Right lobe of liver (tissue), 6 donors: Measurements from ENCODE around the gene HYAL1. TPM values are rescaled to one million over a fixed set of nuclear protein-coding genes. Genes with fewer than 3 reads are reported as not detected.

ENCODE experiments used
- ATAC-seq, 4 donors: fragments of 200-7000 bp; cut with Tn5 transposase; one replicate each; pipeline ENCODE4 v1.9.1; 2020; ENCODE audit warnings: mild to moderate bottlenecking in 4 of 4, moderate library complexity in 4 of 4
- DNase-seq, 3 donors: peaks; one replicate each; pipeline ENCODE4 v3.0.0-alpha.2; 2020
- H3K27ac ChIP-seq, 3 donors: fragments of 200-600 bp; one replicate each; pipeline ENCODE4 v1.8.0; 2022
- H3K27me3 ChIP-seq, 2 donors: fragments of 200-600 bp; one replicate each; pipeline ENCODE4 v1.8.0; 2022
- H3K36me3 ChIP-seq, 4 donors: fragments of 200-600 bp; sonication (generic) in 1 of 4; one replicate each; pipeline versions ENCODE4 v1.5.1 to v1.8.0; 2017 to 2022; ENCODE audit warnings: control low read depth in 1 of 4
- H3K4me1 ChIP-seq, 4 donors: fragments of 200-600 bp; sonication (generic) in 1 of 4; one replicate each; pipeline versions ENCODE4 v1.5.1 to v1.8.0; 2017 to 2022; ENCODE audit warnings: control low read depth in 1 of 4
- H3K4me3 ChIP-seq, 3 donors: fragments of 200-600 bp; one replicate each; pipeline ENCODE4 v1.8.0; 2022
- H3K9me3 ChIP-seq, 4 donors: fragments of 200-600 bp; sonication (generic) in 1 of 4; one replicate each; pipeline versions ENCODE4 v1.5.1 to v1.8.0; 2017 to 2022; ENCODE audit warnings: control low read depth in 1 of 4
- CTCF ChIP-seq, 4 donors: fragments of 200-600 bp in 3 of 4; fragments of 450-650 bp in 1 of 4; IDR thresholded peaks; one replicate each; pipeline versions ENCODE4 v1.5.1 to v1.8.0; 2016 to 2022; ENCODE audit warnings: antibody characterized with exemption in 4 of 4, mild to moderate bottlenecking in 2 of 4
- POLR2A ChIP-seq: fragments of 450-650 bp; IDR thresholded peaks from one replicate; pipeline ENCODE4 v1.6.1; 2017; ENCODE audit warnings: antibody characterized with exemption, mild to moderate bottlenecking
- WGBS: methylation state at CpG from one replicate; pipeline ENCODE4 v1.1.6; 2018; ENCODE audit warnings: low coverage, low lambda C conversion rate; ENCODE audit not compliant: insufficient coverage; ENCODE audit errors: missing lambda C conversion rate; 5-methylcytosine and 5-hydroxymethylcytosine counted together
- intact Hi-C, 2 donors: fragments of 100-400 bp; cut with DNase I; formaldehyde crosslinking; loops; one replicate each; pipeline versions ENCODE4 v1.11.2 to v1.14.1; 2022
- total RNA-seq, 6 experiments: library from RNA; depleted of rRNA in 2 of 6; stranded (reverse); fragments of >200 nt in 2 of 6; fragmentation: NEBNext Ultra II Directional in 3 of 6; extraction: Animal tissue kit (Norgen Biotek cat#: 25700) in 3 of 6; gene quantifications; one replicate each; pipeline versions ENCODE4 v1.1.0 to v1.2.4, GENCODE V29; 2016 to 2023
- donor health status: DM: no; HTN: yes; CAD: no.
- donor health status: DM: no; HTN: no; CAD: no.
- donor health status: DM: no; HTN: no; CAD: no.
- donor health status: DM: no; HTN: yes; CAD: no.
- donor health status: DM: no; HTN: yes; CAD: no.

HYAL1 gene
- total RNA-seq, 6 experiments from 2014 or later, result 90.6 to 157 (median 136) TPM

DNA sequence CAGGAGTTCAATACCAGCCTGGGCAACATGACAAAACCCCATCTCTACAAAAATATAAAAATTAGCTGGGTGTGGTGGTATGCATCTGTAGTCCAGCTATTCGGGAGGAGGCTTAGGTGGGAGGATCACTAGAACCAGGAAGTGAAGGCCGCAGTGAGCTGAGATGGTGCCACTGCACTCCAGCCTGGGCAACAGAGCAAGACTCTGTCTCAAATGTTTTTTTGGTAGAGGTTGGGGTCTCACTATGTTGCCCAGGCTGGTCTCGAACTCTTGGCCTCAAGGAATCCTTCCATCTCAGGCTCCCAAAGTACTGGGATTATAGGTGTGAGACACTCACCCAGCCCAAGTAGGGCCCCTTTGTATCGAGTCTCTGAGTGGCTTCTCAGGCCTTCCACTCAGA is 9.3 kb downstream of the HYAL1 start:
- intact Hi-C loops, result no loop called here
- H3K4me1 ChIP-seq, result peaks cover 0 to 20% (median 5%) of the 10 kb centered on the region in 4 donors
- peaks cover 0 to 12% (median 4%) of the 10 kb centered on the region in 4 donors for H3K36me3 ChIP-seq
- no peak for ATAC-seq
- no peak overlapping the region for H3K4me3 ChIP-seq
- TF ChIP-seq CTCF (IDR thresholded peaks at IDR 0.05) (no peak), POLR2A (no peak)
- no CpG with 5 or more reads among the region's 4 CpGs for WGBS
- H3K9me3 ChIP-seq, result no peaks in the 10 kb centered on the region
- DNase-seq, result no peak
- H3K27ac ChIP-seq, result no peak overlapping the region
- no peaks in the 10 kb centered on the region for H3K27me3 ChIP-seq

DNA sequence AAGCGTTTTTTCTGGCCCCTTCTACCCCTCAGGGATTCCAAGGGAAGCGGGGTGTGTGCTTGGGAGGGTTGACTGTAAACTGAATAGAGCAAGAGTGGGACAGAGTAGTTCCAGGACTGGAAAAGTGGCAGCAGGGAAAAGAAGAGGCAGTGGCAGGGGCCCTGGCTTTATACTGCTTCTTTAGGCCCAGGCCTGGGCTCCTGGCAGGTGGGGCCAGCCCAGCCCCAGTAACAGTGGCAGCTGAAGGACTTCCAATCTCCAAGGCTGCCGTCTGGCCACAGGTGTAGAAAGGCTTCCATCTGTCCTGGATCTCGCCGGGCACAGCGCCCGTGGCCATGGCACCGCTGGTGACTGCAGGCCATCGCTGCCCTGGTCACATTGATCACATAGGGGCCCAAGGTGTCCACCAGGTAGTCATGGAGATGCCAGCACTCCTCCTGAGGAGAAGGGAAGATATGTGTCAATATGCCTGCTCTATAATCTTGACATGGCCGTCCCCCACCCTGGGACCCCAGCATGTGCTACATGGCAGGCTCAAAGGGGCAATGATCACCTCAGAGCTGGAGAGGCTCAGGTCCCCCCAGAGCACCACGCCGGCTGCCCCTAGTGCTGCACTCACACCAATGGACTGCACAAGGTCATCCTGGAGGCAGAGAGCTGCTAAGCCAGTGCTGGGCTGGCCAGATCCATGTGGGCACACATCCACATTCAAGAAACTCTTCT is 10.1 kb downstream of the HYAL1 start:
- H3K4me1 ChIP-seq, result peaks cover 0 to 13% (median 4%) of the 10 kb centered on the region in 4 donors
- TF ChIP-seq POLR2A (no peak), CTCF (IDR thresholded peaks at IDR 0.05) (no peak)
- intact Hi-C loops, result no loop called here
- H3K27me3 ChIP-seq, result no peaks in the 10 kb centered on the region
- ATAC-seq (no peak), DNase-seq (no peak)
- peaks cover 0 to 20% (median 8%) of the 10 kb centered on the region in 4 donors for H3K36me3 ChIP-seq
- no peaks in the 10 kb centered on the region for H3K9me3 ChIP-seq
- 42% methylated on average over 2 of the region's 12 CpGs for WGBS
- H3K27ac ChIP-seq, result peak overlapping the region in 2 of 3 donors; percentile 90 to 94
- H3K4me3 ChIP-seq, result peak overlapping the region in 2 of 3 donors; percentile 91

DNA sequence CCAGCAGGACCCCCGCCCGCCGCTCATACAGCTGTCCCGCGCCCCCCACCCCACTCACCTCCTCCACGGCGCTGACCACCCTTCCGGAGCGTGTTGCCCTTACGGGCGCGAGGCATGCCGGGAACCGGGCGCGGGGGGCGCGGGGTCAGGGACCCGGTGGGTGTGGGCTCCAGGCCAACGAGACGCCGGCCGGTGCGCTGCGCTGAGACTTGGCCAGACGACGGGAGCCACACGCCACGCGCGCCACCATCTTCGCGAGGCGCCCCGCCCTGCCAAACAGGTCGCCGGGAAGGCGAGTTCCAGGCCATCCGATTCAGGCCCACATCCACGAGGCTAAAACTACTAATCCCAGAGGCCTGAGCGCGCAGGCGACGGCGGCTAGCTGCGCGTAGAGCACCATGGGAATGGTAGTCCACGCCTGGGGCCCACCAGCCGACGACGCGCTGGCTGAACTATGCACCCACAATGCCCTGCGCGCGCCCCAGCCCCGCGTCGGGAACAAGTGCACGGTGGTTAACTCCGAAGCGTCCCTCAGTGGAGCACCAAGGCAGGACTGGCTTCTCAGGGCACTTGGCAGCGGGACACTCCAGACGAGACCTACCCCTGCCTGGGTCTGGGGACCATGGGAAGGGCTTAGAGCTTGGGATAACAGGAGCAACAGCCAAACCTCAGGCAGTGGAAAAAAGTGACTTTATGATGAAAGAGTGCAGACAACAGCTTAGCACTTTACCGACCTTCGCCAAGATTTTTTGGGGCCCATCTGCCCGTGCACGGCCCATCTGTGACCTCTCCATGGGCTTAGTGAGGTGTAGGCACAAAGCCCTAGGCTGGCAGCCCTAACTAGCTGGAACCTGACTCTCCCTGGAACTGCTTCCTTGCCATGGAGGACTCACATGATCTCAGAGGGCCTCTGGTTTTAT is 11.0 kb downstream of the HYAL1 start, which contains the start of gene IFRD2:
Gene IFRD2, minus strand, starts transcription at position 271 of the 920 bp plus-strand sequence. Its CDS starts 155 bp downstream, at position 116.
- Histone ChIP-seq H3K27ac (peak within 1 kb of the TSS; percentile 69 to 94 (median 90)), H3K4me3 (peak within 1 kb of the TSS; percentile 63 to 91 (median 91)), H3K4me1 (peaks cover 0 to 13% (median 4%) of the 10 kb centered on the region in 4 donors), H3K36me3 (peaks cover 0 to 28% (median 11%) of the 10 kb centered on the region in 4 donors), H3K27me3 (no peaks in the 10 kb centered on the region), H3K9me3 (no peaks in the 10 kb centered on the region)
- intact Hi-C loops, result no loop called here
- peak; percentile 98 to 99 (median 99) for DNase-seq
- under 1% methylated on average over 21 of the region's 67 CpGs for WGBS
- TF ChIP-seq POLR2A, result peak; percentile 72
- TF ChIP-seq CTCF (IDR thresholded peaks at IDR 0.05), result no peak
- ATAC-seq, result peak; percentile 85 to 92 (median 92)

DNA sequence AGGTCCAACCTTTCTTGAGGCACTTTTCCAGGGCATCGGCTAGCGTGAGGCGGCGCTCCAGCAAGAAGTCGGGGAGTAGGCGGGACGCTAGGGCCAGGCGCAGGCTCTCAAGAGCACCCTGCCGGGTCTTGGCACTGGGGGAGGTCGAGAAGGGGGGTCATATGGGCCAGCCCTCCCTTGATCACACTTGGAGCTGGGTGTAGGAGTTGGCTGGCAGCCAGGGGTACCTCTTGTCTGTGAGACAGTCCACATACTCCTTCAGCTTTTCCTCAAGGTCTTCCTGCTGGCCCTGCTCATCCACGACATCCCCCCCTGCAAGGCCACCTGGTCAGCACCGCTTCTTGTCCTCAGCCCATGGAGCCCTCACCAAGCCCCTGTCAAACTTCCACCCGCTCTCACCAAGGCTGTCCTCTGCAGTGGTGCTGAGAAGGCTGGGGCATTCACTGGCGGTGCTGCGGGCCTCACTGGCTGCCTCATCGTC is 13.2 kb downstream of the HYAL1 start:
- Histone ChIP-seq H3K36me3 (peaks cover 0 to 29% (median 13%) of the 10 kb centered on the region in 4 donors), H3K9me3 (no peaks in the 10 kb centered on the region), H3K27ac (peak overlapping the region in 1 of 3 donors; percentile 94), H3K4me1 (peaks cover 0 to 13% (median 4%) of the 10 kb centered on the region in 4 donors), H3K4me3 (no peak overlapping the region), H3K27me3 (no peaks in the 10 kb centered on the region)
- intact Hi-C loops, result no loop called here
- ATAC-seq, result no peak
- DNase-seq, result peak in 1 of 3 donors; percentile 63
- no peak for TF ChIP-seq CTCF (IDR thresholded peaks at IDR 0.05)
- no peak for TF ChIP-seq POLR2A
- WGBS, result 80% methylated on average over 1 of the region's 16 CpGs
